AG04450 (cell line): ENCODE results near the gene BLOC1S5. TPM values are rescaled to one million over a fixed set of nuclear protein-coding genes. Genes with fewer than 3 reads are reported as not detected.
"Not testable (repeated sequence)": the region's sequence is repeated elsewhere in the genome, so short reads cannot be mapped to it uniquely, and the experiment has no call there.

ENCODE experiments used
- CTCF ChIA-PET: fragments of 300-600, 350-600 bp; formaldehyde crosslinking; extraction: SDS; loops from one replicate; lab custom pipeline; 2022; ENCODE audit warnings: antibody characterized with exemption, inconsistent platforms; lab: Charles Lee
- POLR2A ChIA-PET: fragments of 350-600 bp; formaldehyde crosslinking; extraction: SDS; loops from one replicate; lab custom pipeline; 2021; ENCODE audit warnings: antibody characterized with exemption, inconsistent platforms; lab: Yijun Ruan, JAX
- DNase-seq: peaks from one replicate; pipeline ENCODE4 v3.0.0-alpha.2; 2011; ENCODE audit warnings: low read depth, low spot score
- H3K27ac ChIP-seq: one replicate; pipeline ENCODE4 v1.5.1; 2012; ENCODE audit warnings: low read depth, low read length, control low read depth
- H3K27me3 ChIP-seq: one replicate; pipeline ENCODE4 v1.6.0; 2012; ENCODE audit warnings: low read length; ENCODE audit not compliant: control insufficient read depth, insufficient read depth
- H3K4me3 ChIP-seq: 2 replicates; pipeline ENCODE4 v1.5.1; 2011; ENCODE audit warnings: mild to moderate bottlenecking, low read depth, low read length, control low read depth
- H3K9me3 ChIP-seq: 2 replicates; pipeline ENCODE4 v1.5.1; 2012; ENCODE audit warnings: low read length; ENCODE audit not compliant: control insufficient read depth, insufficient read depth
- CTCF ChIP-seq: IDR thresholded peaks from 2 replicates; pipeline ENCODE4 v1.5.1; 2011; ENCODE audit warnings: low read depth, low read length, control low read depth, inconsistent platforms
- polyA plus RNA-seq: library from polyadenylated mRNA; depleted of rRNA; stranded (reverse); fragments of >200 nt; gene quantifications from 2 replicates; pipeline ENCODE4 v1.2.3, GENCODE V29; 2011

BLOC1S5 gene
- polyA plus RNA-seq, 1 experiment = 15.1 TPM

GRCh38 chr6:8043221-8043620, 21.0 kb downstream of the BLOC1S5 start:
- TF ChIP-seq CTCF = no peak
- ChIA-PET POLR2A (no interaction called here), CTCF (no interaction called here)
- H3K27me3 ChIP-seq = no peaks in the 10 kb centered on the region
- H3K27ac ChIP-seq = no peak overlapping the region
- no peak for DNase-seq
- H3K4me3 ChIP-seq = no peak overlapping the region
- H3K9me3 ChIP-seq = no peaks in the 10 kb centered on the region; the same call in 1 of the 2 replicates

DNA sequence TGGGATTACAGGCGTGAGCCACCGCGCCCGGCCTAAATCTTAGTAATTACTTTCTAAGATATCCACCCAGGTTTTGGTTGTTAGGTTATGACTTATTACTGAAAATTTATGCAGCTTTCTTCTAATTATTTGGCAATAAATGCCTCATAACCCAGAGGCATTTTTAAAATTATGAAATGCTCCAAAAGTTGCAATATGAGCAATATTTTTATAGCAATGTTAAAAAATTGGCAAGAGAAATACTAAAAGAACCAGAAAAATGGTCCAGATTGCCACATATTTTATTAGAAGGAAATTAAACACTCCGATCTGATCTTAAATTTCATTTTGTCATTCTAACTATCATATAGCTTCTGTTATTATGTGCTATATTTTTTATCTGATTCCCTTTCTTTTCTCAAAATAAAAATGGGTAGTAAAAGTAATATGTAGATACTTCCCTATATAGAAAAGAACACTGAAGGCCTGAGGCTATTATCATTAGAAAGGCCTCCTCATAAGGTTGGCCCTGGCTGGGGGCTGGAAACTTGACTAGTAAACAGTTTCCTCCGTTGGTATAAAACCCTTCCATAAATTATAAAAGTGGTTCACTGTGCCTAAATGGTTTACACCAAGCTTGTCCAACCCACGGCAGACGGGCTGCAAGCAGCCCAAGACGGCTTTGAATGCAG, 22.1 kb downstream of the BLOC1S5 start:
- DNase-seq = no peak
- Histone ChIP-seq H3K4me3 (no peak overlapping the region), H3K27ac (no peak overlapping the region), H3K27me3 (no peaks in the 10 kb centered on the region), H3K9me3 (no peaks in the 10 kb centered on the region; the same call in 1 of the 2 replicates)
- TF ChIP-seq CTCF = no peak
- CTCF ChIA-PET = interaction anchor here (0.8 to 1.4 kb wide), 2 partner anchors 36 to 319 kb away, joined by 3 to 4 read pairs; no protein-coding TSS in a partner anchor
- POLR2A ChIA-PET = interaction anchor here (0.7 kb wide), 1 partner anchor 52 kb away, joined by 5 read pairs; no protein-coding TSS in a partner anchor

DNA sequence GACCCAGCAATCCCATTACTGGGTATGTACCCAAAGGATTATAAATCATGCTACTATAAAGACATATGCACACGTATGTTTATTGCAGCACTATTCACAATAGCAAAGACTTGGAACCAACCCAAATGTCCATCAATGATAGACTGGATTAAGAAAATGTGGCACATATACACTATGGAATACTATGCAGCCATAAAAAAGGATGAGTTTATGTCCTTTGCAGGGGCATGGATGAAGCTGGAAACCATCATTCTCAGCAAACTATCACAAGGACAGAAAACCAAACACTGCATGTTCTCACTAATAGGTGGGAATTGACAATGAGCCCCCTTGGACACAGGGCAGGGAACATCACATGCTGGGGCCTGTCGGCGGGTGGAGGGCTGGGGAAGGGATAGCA, 30.1 kb downstream of the BLOC1S5 start:
- H3K27me3 ChIP-seq, DNase-seq, H3K9me3 ChIP-seq, POLR2A ChIA-PET, H3K4me3 ChIP-seq, CTCF ChIA-PET, H3K27ac ChIP-seq: not testable (repeated sequence)

GRCh38 chr6:8030920-8031319, 33.3 kb downstream of the BLOC1S5 start:
- no peaks in the 10 kb centered on the region for H3K9me3 ChIP-seq
- no peak for DNase-seq
- no peaks in the 10 kb centered on the region for H3K27me3 ChIP-seq
- H3K27ac ChIP-seq = no peak overlapping the region
- no peak for TF ChIP-seq CTCF
- ChIA-PET CTCF (no interaction called here), POLR2A (no interaction called here)
- H3K4me3 ChIP-seq = no peak overlapping the region

GRCh38 chr6:8029243-8029870, 34.8 kb downstream of the BLOC1S5 start:
- ChIA-PET CTCF (no interaction called here), POLR2A (no interaction called here)
- no peaks in the 10 kb centered on the region for H3K9me3 ChIP-seq
- no peaks in the 10 kb centered on the region for H3K27me3 ChIP-seq
- TF ChIP-seq CTCF = no peak
- no peak overlapping the region for H3K4me3 ChIP-seq
- H3K27ac ChIP-seq = no peak overlapping the region
- DNase-seq = no peak
